Upper lobe of right lung (tissue), 1 donor: ENCODE results near the gene EDARADD. TPM values are rescaled to one million over a fixed set of nuclear protein-coding genes. Genes with fewer than 3 reads are reported as not detected.

ENCODE experiments used
- ATAC-seq: fragments of 200-7000 bp; cut with Tn5 transposase; one replicate; pipeline ENCODE4 v1.9.1; 2020; ENCODE audit warnings: mild to moderate bottlenecking, moderate library complexity
- DNase-seq: peaks from one replicate; pipeline ENCODE4 v3.0.0-alpha.2; 2020
- H3K27ac ChIP-seq: fragments of 200-600 bp; one replicate; pipeline ENCODE4 v1.8.0; 2022
- H3K27me3 ChIP-seq: fragments of 200-600 bp; one replicate; pipeline ENCODE4 v1.8.0; 2022; ENCODE audit warnings: mild to moderate bottlenecking
- H3K36me3 ChIP-seq: fragments of 200-600 bp; one replicate; pipeline ENCODE4 v1.8.0; 2022
- H3K4me1 ChIP-seq: fragments of 200-600 bp; one replicate; pipeline ENCODE4 v1.8.0; 2022
- H3K4me3 ChIP-seq: fragments of 200-600 bp; one replicate; pipeline ENCODE4 v1.8.0; 2022; ENCODE audit warnings: mild to moderate bottlenecking
- H3K9me3 ChIP-seq: fragments of 200-600 bp; one replicate; pipeline ENCODE4 v1.8.0; 2022
- CTCF ChIP-seq: fragments of 200-600 bp; IDR thresholded peaks from one replicate; pipeline ENCODE4 v1.8.0; 2022; ENCODE audit warnings: antibody characterized with exemption
- intact Hi-C: fragments of 100-400 bp; cut with DNase I; formaldehyde crosslinking; loops from one replicate; pipeline ENCODE4 v1.11.0; 2022
- total RNA-seq: library from RNA; stranded (reverse); fragmentation: NEBNext Ultra II Directional; extraction: Animal tissue kit (Norgen Biotek cat#: 25700); gene quantifications from one replicate; pipeline ENCODE4 v1.2.1, GENCODE V29; 2021
- donor health status: DM: no; HTN: yes; CAD: no; lungs with severe emphysema.

Gene EDARADD
- total RNA-seq, 1 donor from 2014 or later = 0.78 TPM

- ATAC-seq (no peak), DNase-seq (no peak)
- Histone ChIP-seq H3K27me3 (no peaks in the 10 kb centered on the region), H3K27ac (no peak overlapping the region), H3K4me3 (no peak overlapping the region), H3K4me1 (peaks cover 16% of the 10 kb centered on the region), H3K36me3 (no peaks in the 10 kb centered on the region), H3K9me3 (no peaks in the 10 kb centered on the region)
- TF ChIP-seq CTCF = no peak
- intact Hi-C loops = no loop called here
These were observed 126.4 kb downstream of the EDARADD start for GRCh38 chr1:236520445-236521005.

- DNase-seq (no peak), ATAC-seq (peak; percentile 54)
- no peak for TF ChIP-seq CTCF
- H3K4me3 ChIP-seq = peak overlapping the region; percentile 93
- intact Hi-C loops = no loop called here
- H3K9me3 ChIP-seq = no peaks in the 10 kb centered on the region
- no peaks in the 10 kb centered on the region for H3K27me3 ChIP-seq
- H3K27ac ChIP-seq = peak overlapping the region; percentile 86
- peaks cover 9% of the 10 kb centered on the region for H3K4me1 ChIP-seq
- H3K36me3 ChIP-seq = peaks cover 19% of the 10 kb centered on the region
These were observed 129.0 kb downstream of the EDARADD start for GRCh38 chr1:236522937-236523703.

GRCh38 chr1:236523704-236524141 lies 129.6 kb downstream of the EDARADD start, which contains the start of gene LGALS8:
TSS of gene LGALS8 (plus strand) at chr1:236523982. CDS start at chr1:236526071, 2,089 bp downstream.
- ATAC-seq = peak; percentile 97
- intact Hi-C loops = no loop called here

GRCh38 chr1:236524142-236524894 lies 130.2 kb downstream of the EDARADD start:
- intact Hi-C loops = no loop called here
- peak overlapping the region; percentile 86 for H3K27ac ChIP-seq
- peak; percentile 81 for ATAC-seq
- DNase-seq = no peak
- no peaks in the 10 kb centered on the region for H3K9me3 ChIP-seq
- H3K36me3 ChIP-seq = peaks cover 28% of the 10 kb centered on the region
- TF ChIP-seq CTCF = no peak
- H3K4me1 ChIP-seq = peaks cover 9% of the 10 kb centered on the region
- peak overlapping the region; percentile 93 for H3K4me3 ChIP-seq
- H3K27me3 ChIP-seq = no peaks in the 10 kb centered on the region

More at GRCh38 chr1:236523704-236524141, 129.6 kb downstream of the EDARADD start, which contains the start of gene LGALS8:
- peaks cover 9% of the 10 kb centered on the region for H3K4me1 ChIP-seq
- H3K36me3 ChIP-seq = peaks cover 22% of the 10 kb centered on the region
- H3K27me3 ChIP-seq = no peaks in the 10 kb centered on the region
- TF ChIP-seq CTCF = no peak
- DNase-seq = peak; percentile 95
- peak within 1 kb of the TSS; percentile 86 for H3K27ac ChIP-seq
- peak within 1 kb of the TSS; percentile 93 for H3K4me3 ChIP-seq
- H3K9me3 ChIP-seq = no peaks in the 10 kb centered on the region

GRCh38 chr1:236524895-236525184 lies 130.8 kb downstream of the EDARADD start:
- peak overlapping the region; percentile 93 for H3K4me3 ChIP-seq
- no peaks in the 10 kb centered on the region for H3K27me3 ChIP-seq
- no peaks in the 10 kb centered on the region for H3K9me3 ChIP-seq
- ATAC-seq (no peak), DNase-seq (no peak)
- H3K27ac ChIP-seq = peak overlapping the region; percentile 86
- H3K4me1 ChIP-seq = peaks cover 9% of the 10 kb centered on the region
- intact Hi-C loops = no loop called here
- peaks cover 28% of the 10 kb centered on the region for H3K36me3 ChIP-seq
- TF ChIP-seq CTCF = no peak
